Neuronal stem cell (in vitro differentiated cells): ENCODE results near the gene TRAPPC3.

Experiments
- DNase-seq: peaks from one replicate; pipeline ENCODE4 v3.0.0-alpha.2; 2013; ENCODE audit warnings: low spot score
- H2AFZ ChIP-seq: one replicate; pipeline ENCODE4 v1.6.1; 2013; ENCODE audit warnings: mild to moderate bottlenecking, low read length, inconsistent platforms
- H2AK5ac ChIP-seq: 2 replicates; pipeline ENCODE4 v1.6.1; 2013; ENCODE audit warnings: low read depth, mild to moderate bottlenecking, inconsistent platforms, low read length, moderate library complexity, mixed read lengths
- H2BK120ac ChIP-seq: 2 replicates; pipeline ENCODE4 v1.6.1; 2013; ENCODE audit warnings: low read depth, mild to moderate bottlenecking, inconsistent platforms, low read length, moderate library complexity, mixed read lengths
- H2BK12ac ChIP-seq: one replicate; pipeline ENCODE4 v1.6.1; 2013; ENCODE audit warnings: low read length, inconsistent platforms
- H2BK15ac ChIP-seq: 2 replicates; pipeline ENCODE4 v1.6.1; 2013; ENCODE audit warnings: mild to moderate bottlenecking, low read length, inconsistent platforms, mixed read lengths
- H2BK5ac ChIP-seq: one replicate; pipeline ENCODE4 v1.6.1; 2013; ENCODE audit warnings: inconsistent platforms, mild to moderate bottlenecking, low read length, moderate library complexity
- H3K14ac ChIP-seq: one replicate; pipeline ENCODE4 v1.6.1; 2013; ENCODE audit warnings: low read length, inconsistent platforms
- H3K18ac ChIP-seq: 2 replicates; pipeline ENCODE4 v1.6.1; 2013; ENCODE audit warnings: low read length, inconsistent platforms
- H3K23ac ChIP-seq: 2 replicates; pipeline ENCODE4 v1.6.1; 2013; ENCODE audit warnings: low read depth, mild to moderate bottlenecking, mixed read lengths, low read length, inconsistent platforms; ENCODE audit not compliant: poor library complexity
- H3K27ac ChIP-seq: replicated peaks from 3 replicates; pipeline ENCODE4 v1.5.1; 2013; ENCODE audit warnings: low read length, inconsistent platforms
- H3K27me3 ChIP-seq, 3 experiments: 2 replicates each; pipeline ENCODE4 v1.6.1; 2013; ENCODE audit warnings: low read length in 3 of 3, mild to moderate bottlenecking in 2 of 3, inconsistent platforms in 1 of 3, low read depth in 1 of 3, mixed read lengths in 1 of 3, moderate library complexity in 1 of 3; ENCODE audit not compliant: control insufficient read depth in 3 of 3, insufficient read depth in 3 of 3
- H3K36me3 ChIP-seq, 2 donors: replicated peaks in 1 of 2; 2 replicates each; pipeline ENCODE4 v1.6.1; 2013; ENCODE audit warnings: low read length in 2 of 2; ENCODE audit not compliant: control insufficient read depth in 2 of 2, insufficient read depth in 2 of 2
- H3K4ac ChIP-seq: 2 replicates; pipeline ENCODE4 v1.6.1; 2013; ENCODE audit warnings: inconsistent platforms, mild to moderate bottlenecking, low read length, moderate library complexity
- H3K4me1 ChIP-seq, 2 donors: 1 replicate in 1 of 2; 2 replicates in 1 of 2; pipeline ENCODE4 v1.6.1; 2013; ENCODE audit warnings: low read length in 2 of 2, low read depth in 1 of 2; ENCODE audit not compliant: control insufficient read depth in 2 of 2, insufficient read depth in 1 of 2
- H3K4me2 ChIP-seq: one replicate; pipeline ENCODE4 v1.6.1; 2013; ENCODE audit warnings: mild to moderate bottlenecking, low read length, inconsistent platforms; ENCODE audit not compliant: insufficient read depth, poor library complexity, severe bottlenecking
- H3K4me3 ChIP-seq, 2 donors: 2 replicates each; pipeline ENCODE4 v1.5.1; 2013; ENCODE audit warnings: low read length in 2 of 2, mild to moderate bottlenecking in 2 of 2, inconsistent platforms in 1 of 2, moderate library complexity in 1 of 2
- H3K79me1 ChIP-seq: one replicate; pipeline ENCODE4 v1.6.1; 2013; ENCODE audit warnings: low read depth, mild to moderate bottlenecking, inconsistent platforms, low read length, moderate library complexity
- H3K9ac ChIP-seq: one replicate; pipeline ENCODE4 v1.6.1; 2013; ENCODE audit warnings: mild to moderate bottlenecking, low read depth, low read length, inconsistent platforms; ENCODE audit not compliant: poor library complexity
- H3K9me3 ChIP-seq, 2 donors: replicated peaks in 1 of 2; 2 replicates each; pipeline versions ENCODE3 to v1.6.1; 2013; ENCODE audit warnings: low read length in 2 of 2, mild to moderate bottlenecking in 2 of 2, inconsistent platforms in 1 of 2, low read depth in 1 of 2, mixed read lengths in 1 of 2, moderate library complexity in 1 of 2; ENCODE audit not compliant: control insufficient read depth in 2 of 2, insufficient read depth in 1 of 2
- H4K8ac ChIP-seq: one replicate; pipeline ENCODE4 v1.6.1; 2013; ENCODE audit warnings: low read depth, mild to moderate bottlenecking, inconsistent platforms, low read length, moderate library complexity
- H4K91ac ChIP-seq: one replicate; pipeline ENCODE4 v1.6.1; 2013; ENCODE audit warnings: low read length, low read depth, mild to moderate bottlenecking, inconsistent platforms; ENCODE audit not compliant: poor library complexity
- WGBS, 2 donors: extraction: QIAGEN DNeasy Blood & Tissue Kit; methylation state at CpG; one replicate each; pipeline ENCODE4 v1.1.7; 2013; ENCODE audit warnings: missing lambda C conversion rate in 2 of 2, mixed read lengths in 1 of 2; ENCODE audit not compliant: insufficient read length in 2 of 2, insufficient replicate concordance in 1 of 2; ENCODE audit errors: extremely low coverage in 2 of 2; 5-methylcytosine and 5-hydroxymethylcytosine counted together

The TRAPPC3 gene

DNA sequence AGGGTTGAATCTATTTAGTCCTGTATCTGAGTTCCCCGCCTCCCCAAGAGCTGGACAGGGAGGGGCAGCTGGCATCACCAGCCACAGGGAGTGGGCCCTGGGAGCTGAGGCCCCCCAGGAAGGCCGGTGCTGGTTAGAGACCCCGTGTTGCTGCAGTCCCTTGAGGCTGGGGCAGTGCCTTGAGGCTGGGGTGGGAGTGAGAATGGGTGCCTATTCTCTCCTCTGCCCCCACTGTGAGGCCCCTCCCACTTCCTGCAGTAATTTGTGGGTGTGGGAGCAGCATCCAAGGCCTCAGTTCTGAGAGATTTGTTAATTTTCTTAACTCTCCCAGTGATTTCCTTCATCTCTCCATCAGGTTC, 2.5 kb upstream of the TRAPPC3 start:
- peak overlapping the region; percentile 96 for H3K18ac ChIP-seq
- H4K8ac ChIP-seq: peak overlapping the region; percentile 44
- peaks cover 0 to 4% of the 10 kb centered on the region in 2 donors for H3K9me3 ChIP-seq
- peak overlapping the region; percentile 30 for H3K9ac ChIP-seq
- peaks cover 31% of the 10 kb centered on the region in 2 donors for H3K4me1 ChIP-seq
- peak overlapping the region; percentile 56 for H2BK5ac ChIP-seq
- H2AFZ ChIP-seq: peak overlapping the region; percentile 60
- no peaks in the 10 kb centered on the region for H3K27me3 ChIP-seq
- peak overlapping the region; percentile 63 for H2AK5ac ChIP-seq
- no CpG with 5 or more reads among the region's 3 CpGs for WGBS, 2 donors
- H3K79me1 ChIP-seq: no peaks in the 10 kb centered on the region
- H3K23ac ChIP-seq: no peak overlapping the region
- peaks cover 0 to 3% of the 10 kb centered on the region in 2 donors for H3K36me3 ChIP-seq
- H2BK12ac ChIP-seq: no peak overlapping the region
- no peak overlapping the region for H3K27ac ChIP-seq
- no peak overlapping the region for H2BK15ac ChIP-seq
- no peak overlapping the region for H4K91ac ChIP-seq
- H3K4ac ChIP-seq: no peak overlapping the region
- H3K14ac ChIP-seq: no peak overlapping the region
- H3K4me2 ChIP-seq: no peak overlapping the region
- no peak for DNase-seq
- H3K4me3 ChIP-seq: no peak overlapping the region
- H2BK120ac ChIP-seq: no peak overlapping the region

- Histone ChIP-seq H3K18ac (no peak overlapping the region), H2BK5ac (peak overlapping the region; percentile 56), H3K27ac (no peak overlapping the region)
Observed at GRCh38 chr1:36151134-36151844, 2.0 kb upstream of the TRAPPC3 start.

DNA sequence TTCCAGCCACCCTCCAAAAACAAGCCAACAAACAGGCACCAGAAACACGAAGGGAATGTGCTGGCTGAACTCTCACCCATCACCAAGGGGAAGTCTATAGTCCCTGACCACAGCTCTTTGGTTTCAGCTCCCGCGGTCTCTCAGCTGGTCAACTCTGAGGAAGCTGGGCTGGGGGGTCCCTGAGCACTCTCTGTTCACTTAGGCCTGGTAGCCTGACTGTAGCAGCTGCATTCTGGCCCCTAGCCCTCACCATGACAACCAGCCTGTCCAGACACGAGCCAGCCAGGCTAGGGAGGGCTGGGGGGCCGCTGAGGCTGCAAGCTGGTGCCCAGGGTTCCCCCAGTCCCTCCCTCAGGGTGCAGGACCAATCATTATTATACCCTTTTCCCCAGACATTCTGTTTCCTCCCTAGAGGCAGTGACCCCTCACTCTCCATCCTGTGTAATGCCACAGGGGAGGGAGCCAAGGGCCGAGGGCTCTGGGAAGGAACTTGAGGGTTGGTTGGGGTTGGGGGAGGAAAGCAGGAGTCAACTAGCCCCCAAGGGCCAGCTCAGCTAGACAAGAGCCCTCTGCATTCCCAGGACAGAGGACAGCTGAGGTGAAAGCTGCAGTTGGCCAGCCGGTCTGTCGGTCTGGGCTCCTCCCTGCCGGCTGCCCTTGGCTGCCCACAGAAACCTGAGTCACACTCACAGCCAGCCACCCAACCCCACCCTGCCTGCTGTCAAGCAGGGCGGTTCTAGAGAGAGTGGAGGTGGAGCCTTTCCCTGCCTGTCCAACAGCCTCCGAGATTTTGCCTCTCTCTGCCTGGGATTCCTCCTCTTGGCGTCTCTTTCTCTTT, 1.2 kb upstream of the TRAPPC3 start:
- Histone ChIP-seq H2AK5ac (peak overlapping the region; percentile 22), H3K4me1 (peaks cover 31% of the 10 kb centered on the region in 2 donors), H2AFZ (peak overlapping the region; percentile 83), H2BK12ac (no peak overlapping the region), H3K4ac (no peak overlapping the region), H3K4me3 (peak overlapping the region in 1 of 2 donors; percentile 23), H3K18ac (peak overlapping the region; percentile 78), H3K27ac (no peak overlapping the region), H3K27me3 (no peaks in the 10 kb centered on the region), H2BK15ac (peak overlapping the region; percentile 1), H4K8ac (no peak overlapping the region), H3K79me1 (no peaks in the 10 kb centered on the region), H3K9ac (no peak overlapping the region), H3K14ac (no peak overlapping the region), H2BK120ac (no peak overlapping the region), H3K4me2 (peak overlapping the region; percentile 51), H3K36me3 (peaks cover 0 to 6% of the 10 kb centered on the region in 2 donors), H3K9me3 (peaks cover 0 to 8% of the 10 kb centered on the region in 2 donors), H4K91ac (no peak overlapping the region), H3K23ac (no peak overlapping the region), H2BK5ac (no peak overlapping the region)
- no CpG with 5 or more reads among the region's 12 CpGs for WGBS, 2 donors
- DNase-seq: peak; percentile 80

More at GRCh38 chr1:36151134-36151844, 2.0 kb upstream of the TRAPPC3 start:
- no peak overlapping the region for H2BK120ac ChIP-seq
- no peak overlapping the region for H3K23ac ChIP-seq
- H4K8ac ChIP-seq: no peak overlapping the region
- peaks cover 31% of the 10 kb centered on the region in 2 donors for H3K4me1 ChIP-seq
- peaks cover 0 to 8% of the 10 kb centered on the region in 2 donors for H3K9me3 ChIP-seq
- H3K14ac ChIP-seq: no peak overlapping the region
- no peak overlapping the region for H3K4ac ChIP-seq
- no peak overlapping the region for H2BK15ac ChIP-seq
- H2AFZ ChIP-seq: peak overlapping the region; percentile 83
- no peak overlapping the region for H3K9ac ChIP-seq
- H3K27me3 ChIP-seq: no peaks in the 10 kb centered on the region
- H3K36me3 ChIP-seq: peaks cover 0 to 6% of the 10 kb centered on the region in 2 donors
- no peak overlapping the region for H3K4me2 ChIP-seq
- H3K79me1 ChIP-seq: no peaks in the 10 kb centered on the region
- DNase-seq: no peak
- WGBS, 2 donors: no CpG with 5 or more reads among the region's 1 CpG
- peak overlapping the region in 1 of 2 donors; percentile 20 for H3K4me3 ChIP-seq
- H4K91ac ChIP-seq: no peak overlapping the region
- H2BK12ac ChIP-seq: no peak overlapping the region
- peak overlapping the region; percentile 63 for H2AK5ac ChIP-seq

DNA sequence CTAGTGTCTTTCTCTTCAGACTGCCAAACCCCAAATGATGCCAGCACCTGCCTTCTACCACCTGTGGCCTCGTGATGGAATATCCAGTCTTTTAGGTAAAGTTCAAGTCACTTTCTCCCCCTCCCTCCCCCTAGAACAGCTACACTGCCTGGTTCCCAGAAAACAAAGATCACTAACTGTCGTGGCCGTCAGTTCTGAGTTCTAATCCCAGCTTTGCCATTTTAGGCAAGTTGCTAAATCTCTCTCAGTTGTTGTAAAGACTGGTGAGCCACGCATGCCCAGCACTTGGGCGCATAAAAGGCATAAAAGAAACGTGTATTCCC, 648 bp upstream of the TRAPPC3 start:
- Histone ChIP-seq H3K23ac (no peak overlapping the region), H3K4me3 (peak overlapping the region in 1 of 2 donors; percentile 23), H3K9ac (no peak overlapping the region), H3K4me2 (no peak overlapping the region), H3K9me3 (peaks cover 2 to 8% of the 10 kb centered on the region in 2 donors), H2BK15ac (no peak overlapping the region), H3K4me1 (peaks cover 31% of the 10 kb centered on the region in 2 donors), H2BK5ac (no peak overlapping the region), H2AK5ac (no peak overlapping the region), H4K91ac (no peak overlapping the region), H3K14ac (no peak overlapping the region), H2AFZ (peak overlapping the region; percentile 83), H3K4ac (no peak overlapping the region), H3K79me1 (no peaks in the 10 kb centered on the region), H3K27ac (no peak overlapping the region), H3K18ac (no peak overlapping the region), H3K27me3 (no peaks in the 10 kb centered on the region), H4K8ac (no peak overlapping the region), H2BK120ac (no peak overlapping the region), H2BK12ac (no peak overlapping the region), H3K36me3 (peaks cover 0 to 6% of the 10 kb centered on the region in 2 donors)
- no peak for DNase-seq
- no CpG with 5 or more reads among the region's 6 CpGs for WGBS, 2 donors
